Esophagus muscularis mucosa (tissue), 4 donors: ENCODE data around the gene TAGLN2.

Source experiments
- EP300 ChIP-seq: sonication (generic); formaldehyde crosslinking; IDR thresholded peaks from one replicate; pipeline ENCODE4 v1.6.1; 2017; ENCODE audit warnings: antibody characterized with exemption
- POLR2A ChIP-seq: fragments of 450-650 bp; IDR thresholded peaks from one replicate; pipeline ENCODE4 v1.6.1; 2017; ENCODE audit warnings: antibody characterized with exemption, moderate library complexity, mild to moderate bottlenecking, low read depth
- TF ChIP-seq, protein P1 (sequence below), 3 experiments: fragments of 200-600 bp in 2 of 3; fragments of 450-650 bp in 1 of 3; sonication (generic) in 2 of 3; IDR thresholded peaks; one replicate each; pipeline ENCODE4 v1.5.1; 2017 to 2019; ENCODE audit warnings: antibody characterized with exemption in 3 of 3, mild to moderate bottlenecking in 2 of 3, moderate library complexity in 1 of 3

DNA sequence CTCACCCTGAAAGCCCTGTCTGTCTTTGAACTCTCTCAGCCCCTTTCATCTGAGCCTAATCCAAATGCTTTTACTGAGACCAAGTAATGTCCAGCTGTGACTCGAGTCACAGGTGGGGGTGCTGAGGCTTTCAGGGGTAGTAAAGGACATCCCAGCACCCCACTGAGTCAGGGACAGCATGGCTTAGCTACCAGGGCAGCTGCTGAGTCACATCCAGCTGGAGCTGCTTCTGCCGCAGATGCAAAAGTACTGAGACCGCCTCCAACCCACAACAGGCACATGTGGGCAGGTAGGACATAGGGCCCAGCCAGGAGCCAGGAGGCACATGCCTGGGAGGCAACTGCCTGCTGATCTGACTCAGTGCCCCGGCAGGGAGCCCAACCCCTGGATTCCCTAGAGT lies 56.1 kb downstream of the TAGLN2 start:
- TF ChIP-seq, protein P1, sequence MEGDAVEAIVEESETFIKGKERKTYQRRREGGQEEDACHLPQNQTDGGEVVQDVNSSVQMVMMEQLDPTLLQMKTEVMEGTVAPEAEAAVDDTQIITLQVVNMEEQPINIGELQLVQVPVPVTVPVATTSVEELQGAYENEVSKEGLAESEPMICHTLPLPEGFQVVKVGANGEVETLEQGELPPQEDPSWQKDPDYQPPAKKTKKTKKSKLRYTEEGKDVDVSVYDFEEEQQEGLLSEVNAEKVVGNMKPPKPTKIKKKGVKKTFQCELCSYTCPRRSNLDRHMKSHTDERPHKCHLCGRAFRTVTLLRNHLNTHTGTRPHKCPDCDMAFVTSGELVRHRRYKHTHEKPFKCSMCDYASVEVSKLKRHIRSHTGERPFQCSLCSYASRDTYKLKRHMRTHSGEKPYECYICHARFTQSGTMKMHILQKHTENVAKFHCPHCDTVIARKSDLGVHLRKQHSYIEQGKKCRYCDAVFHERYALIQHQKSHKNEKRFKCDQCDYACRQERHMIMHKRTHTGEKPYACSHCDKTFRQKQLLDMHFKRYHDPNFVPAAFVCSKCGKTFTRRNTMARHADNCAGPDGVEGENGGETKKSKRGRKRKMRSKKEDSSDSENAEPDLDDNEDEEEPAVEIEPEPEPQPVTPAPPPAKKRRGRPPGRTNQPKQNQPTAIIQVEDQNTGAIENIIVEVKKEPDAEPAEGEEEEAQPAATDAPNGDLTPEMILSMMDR (IDR thresholded peaks at IDR 0.05), result no peak
- TF ChIP-seq EP300 (no peak), POLR2A (no peak)
